Activated CD4-positive, CD25-positive, alpha-beta regulatory T cell (primary cell): Measurements from ENCODE around the gene LRRC51.
"Not testable (repeated sequence)": the region's sequence is repeated elsewhere in the genome, so short reads cannot be mapped to it uniquely, and the experiment has no call there.

ENCODE experiments used
- DNase-seq, 4 experiments: peaks; one replicate each; lab custom pipeline; 2025; lab: John Stamatoyannopoulos, UW

The LRRC51 gene

GRCh38 chr11:72140661-72141060, 60.0 kb downstream of the LRRC51 start:
- DNase-seq: no peak

GRCh38 chr11:72141066-72141465, 60.4 kb downstream of the LRRC51 start:
- no peak for DNase-seq

GRCh38 chr11:72142086-72142485, 61.4 kb downstream of the LRRC51 start:
- not testable (repeated sequence) for DNase-seq

- not testable (repeated sequence) for DNase-seq
Observed at GRCh38 chr11:72142543-72142942, 61.9 kb downstream of the LRRC51 start.

- DNase-seq: no peak
Observed at GRCh38 chr11:72144807-72145565, 64.3 kb downstream of the LRRC51 start.
